Left colon (tissue), 2 donors: ENCODE measurements around the gene CSAG3. TPM values are rescaled to one million over a fixed set of nuclear protein-coding genes. Genes with fewer than 3 reads are reported as not detected.
"Not testable (repeated sequence)": the region's sequence is repeated elsewhere in the genome, so short reads cannot be mapped to it uniquely, and the experiment has no call there.

Experiments
- ATAC-seq: fragments of 200-7000 bp; cut with Tn5 transposase; one replicate; pipeline ENCODE4 v1.9.1; 2020; ENCODE audit warnings: mild to moderate bottlenecking, moderate library complexity
- DNase-seq, 2 donors: peaks; one replicate each; pipeline ENCODE4 v3.0.0-alpha.2; 2020
- intact Hi-C, 2 donors: fragments of 100-400 bp; cut with DNase I in 1 of 2; cut with micrococcal nuclease in 1 of 2; formaldehyde crosslinking; loops; one replicate each; pipeline versions ENCODE4 v1.11.2 to v1.14.0; 2022; cut with DNase I, micrococcal nuclease
- long read RNA-seq: library from polyadenylated mRNA; unstranded; transcript quantifications from one replicate; pipeline ENCODE4 v2.0.0, GENCODE V29; 2021
- total RNA-seq, 2 donors: library from RNA; stranded (reverse); fragmentation: NEBNext Ultra II Directional; extraction: Animal tissue kit (Norgen Biotek cat#: 25700); gene quantifications; one replicate each; pipeline ENCODE4 v1.2.1, GENCODE V29; 2021
- donor health status: DM: no; HTN: no; CAD: no.
- donor health status: DM: yes; HTN: yes; CAD: no.

The CSAG3 gene
- total RNA-seq, result not detected
- long read RNA-seq, result 0 reads

DNA sequence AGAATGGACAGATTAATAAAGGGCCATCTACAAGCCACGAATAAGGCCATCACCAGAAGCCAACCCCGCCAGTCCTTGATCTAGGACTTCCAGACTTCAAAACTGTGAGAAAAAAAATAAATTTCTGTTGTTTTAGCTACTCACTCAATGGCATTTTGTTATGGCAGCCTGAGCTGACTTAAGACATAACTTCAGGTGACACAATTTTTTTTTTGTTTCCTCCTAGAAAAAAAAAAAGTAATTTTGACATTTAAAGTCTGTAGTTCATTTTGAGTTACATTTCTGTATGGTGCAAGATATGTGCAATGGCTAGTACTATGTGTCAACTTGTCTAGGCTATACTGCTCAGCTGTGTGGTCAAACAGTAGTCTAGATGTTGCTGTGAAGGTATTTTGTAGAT is at the start of gene CSAG3:
Gene CSAG3, plus strand, starts transcription at position 301 of the 400 bp plus-strand sequence.
- ATAC-seq, DNase-seq, intact Hi-C loops: not testable (repeated sequence)

DNA sequence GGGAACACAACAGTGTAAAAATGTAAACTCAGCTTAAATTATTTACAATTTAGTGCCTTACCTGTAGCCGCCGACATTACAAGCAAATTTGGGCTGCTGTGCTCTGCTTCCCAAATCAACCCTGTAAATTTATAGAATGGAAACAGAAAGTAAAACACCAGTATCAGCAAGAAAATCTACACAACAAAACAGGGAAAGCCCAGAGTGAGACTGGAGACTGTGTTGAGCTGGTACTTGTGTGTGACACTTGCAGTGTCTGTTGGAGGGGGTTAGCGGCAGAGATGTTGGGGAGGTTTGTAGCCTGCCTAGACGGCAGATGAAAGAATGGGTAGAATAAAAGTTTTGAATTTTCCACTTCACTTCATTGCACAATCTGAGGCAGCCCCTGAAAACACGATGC is 45.8 kb upstream of the CSAG3 start:
- DNase-seq, ATAC-seq, intact Hi-C loops: not testable (repeated sequence)

- intact Hi-C loops, DNase-seq, ATAC-seq: not testable (repeated sequence)
These were observed 44.9 kb upstream of the CSAG3 start, which contains the start of gene MAGEA2B for GRCh38 chrX:152713815-152714787. Gene MAGEA2B, plus strand, starts transcription at chrX:152714628. Its CDS starts 2,479 bp downstream, at chrX:152717107.

DNA sequence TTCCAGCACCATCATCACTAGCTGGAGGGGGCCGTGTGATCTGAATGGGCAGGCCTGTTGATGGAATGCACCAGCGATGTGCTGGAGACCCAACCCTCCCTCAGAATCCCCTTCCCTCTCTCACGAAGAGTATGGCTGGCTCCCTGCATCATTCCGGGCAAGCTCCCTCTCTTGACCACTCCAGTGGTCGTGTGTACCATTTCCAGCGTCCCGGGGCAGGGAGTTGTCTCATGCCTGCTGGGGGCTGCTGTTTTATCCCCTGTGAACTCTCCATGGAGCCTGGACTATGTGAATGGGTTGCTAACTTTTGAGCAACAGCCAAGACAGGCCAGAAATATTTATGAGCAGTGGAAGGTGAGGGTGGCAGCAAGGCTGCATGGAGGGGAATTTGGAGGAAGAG is 33.6 kb upstream of the CSAG3 start:
- intact Hi-C loops, result no loop called here
- DNase-seq (no peak), ATAC-seq (no peak)

GRCh38 chrX:152733261-152733975 is 25.6 kb upstream of the CSAG3 start, which contains the start of the genes CSAG1 and MAGEA12:
Gene CSAG1, minus strand, starts transcription at chrX:152733721. Its CDS starts 1,261 bp downstream, at chrX:152732460.
Gene MAGEA12, plus strand, starts transcription at chrX:152733757. Its CDS starts 2,405 bp downstream, at chrX:152736162.
- ATAC-seq (no peak), DNase-seq (no peak)
- intact Hi-C loops, result no loop called here

DNA sequence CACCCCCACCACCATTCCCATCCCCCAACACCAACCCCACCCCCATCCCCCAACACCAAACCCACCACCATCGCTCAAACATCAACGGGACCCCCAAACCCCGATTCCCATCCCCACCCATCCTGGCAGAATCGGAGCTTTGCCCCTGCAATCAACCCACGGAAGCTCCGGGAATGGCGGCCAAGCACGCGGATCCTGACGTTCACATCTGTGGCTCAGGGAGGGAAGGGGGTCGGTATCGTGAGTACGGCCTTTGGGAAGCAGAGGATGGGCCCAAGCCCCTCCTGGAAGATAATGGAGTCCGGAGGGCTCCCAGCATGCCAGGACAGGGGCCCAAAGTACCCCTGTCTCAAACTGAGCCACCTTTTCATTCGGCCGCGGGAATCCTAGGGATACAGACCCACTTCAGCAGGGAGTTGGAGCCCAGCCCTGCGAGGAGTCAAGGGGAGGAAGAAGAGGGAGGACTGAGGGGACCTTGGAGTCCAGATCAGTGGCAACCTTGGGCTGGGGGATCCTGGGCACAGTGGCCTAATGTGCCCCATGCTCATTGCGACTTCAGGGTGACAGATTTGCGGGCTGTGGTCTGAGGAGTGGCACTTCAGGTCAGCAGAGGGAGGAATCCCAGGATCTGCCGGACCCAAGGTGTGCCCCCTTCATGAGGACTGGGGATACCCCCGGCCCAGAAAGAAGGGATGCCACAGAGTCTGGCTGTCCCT is 24.7 kb upstream of the CSAG3 start:
- intact Hi-C loops, DNase-seq: not testable (repeated sequence)

DNA sequence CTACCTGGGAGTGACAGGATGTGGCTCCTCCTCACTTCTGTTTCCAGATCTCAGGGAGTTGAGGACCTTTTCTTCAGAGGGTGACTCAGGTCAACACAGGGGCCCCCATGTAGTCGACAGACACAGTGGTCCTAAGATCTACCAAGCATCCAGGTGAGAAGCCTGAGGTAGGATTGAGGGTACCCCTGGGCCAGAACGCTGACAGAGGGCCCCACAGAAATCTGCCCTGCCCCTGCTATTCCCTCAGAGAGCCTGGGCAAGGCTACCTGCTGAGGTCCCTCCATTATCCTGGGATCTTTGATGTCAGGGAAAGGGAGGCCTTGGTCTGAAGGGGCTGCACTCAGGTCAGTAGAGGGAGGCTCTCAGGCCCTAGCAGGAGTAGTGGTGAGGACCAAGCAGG is 23.9 kb upstream of the CSAG3 start:
- DNase-seq (no peak), ATAC-seq (no peak)
- intact Hi-C loops, result no loop called here

More for the DNA sequence above, 24.7 kb upstream of the CSAG3 start:
- ATAC-seq, result not testable (repeated sequence)

DNA sequence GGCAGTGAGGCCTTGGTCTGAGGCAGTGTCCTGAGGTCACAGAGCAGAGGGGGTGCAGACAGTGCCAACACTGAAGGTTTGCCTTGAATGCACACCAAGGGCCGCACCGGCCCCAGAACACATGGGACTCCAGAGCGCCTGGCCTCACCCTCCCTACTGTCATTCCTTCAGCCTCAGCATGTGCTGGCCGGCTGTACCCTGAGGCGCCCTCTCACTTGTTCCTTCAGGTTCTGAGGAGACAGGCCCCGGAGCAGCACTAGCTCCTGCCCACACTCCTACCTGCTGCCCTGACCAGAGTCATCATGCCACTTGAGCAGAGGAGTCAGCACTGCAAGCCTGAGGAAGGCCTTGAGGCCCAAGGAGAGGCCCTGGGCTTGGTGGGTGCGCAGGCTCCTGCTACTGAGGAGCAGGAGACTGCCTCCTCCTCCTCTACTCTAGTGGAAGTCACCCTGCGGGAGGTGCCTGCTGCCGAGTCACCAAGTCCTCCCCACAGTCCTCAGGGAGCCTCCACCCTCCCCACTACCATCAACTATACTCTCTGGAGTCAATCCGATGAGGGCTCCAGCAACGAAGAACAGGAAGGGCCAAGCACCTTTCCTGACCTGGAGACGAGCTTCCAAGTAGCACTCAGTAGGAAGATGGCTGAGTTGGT is 23.0 kb upstream of the CSAG3 start:
- no peak for ATAC-seq
- intact Hi-C loops, result no loop called here
- DNase-seq, result no peak

DNA sequence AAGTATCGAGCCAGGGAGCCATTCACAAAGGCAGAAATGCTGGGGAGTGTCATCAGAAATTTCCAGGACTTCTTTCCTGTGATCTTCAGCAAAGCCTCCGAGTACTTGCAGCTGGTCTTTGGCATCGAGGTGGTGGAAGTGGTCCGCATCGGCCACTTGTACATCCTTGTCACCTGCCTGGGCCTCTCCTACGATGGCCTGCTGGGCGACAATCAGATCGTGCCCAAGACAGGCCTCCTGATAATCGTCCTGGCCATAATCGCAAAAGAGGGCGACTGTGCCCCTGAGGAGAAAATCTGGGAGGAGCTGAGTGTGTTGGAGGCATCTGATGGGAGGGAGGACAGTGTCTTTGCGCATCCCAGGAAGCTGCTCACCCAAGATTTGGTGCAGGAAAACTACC is 22.5 kb upstream of the CSAG3 start:
- DNase-seq, intact Hi-C loops, ATAC-seq: not testable (repeated sequence)

DNA sequence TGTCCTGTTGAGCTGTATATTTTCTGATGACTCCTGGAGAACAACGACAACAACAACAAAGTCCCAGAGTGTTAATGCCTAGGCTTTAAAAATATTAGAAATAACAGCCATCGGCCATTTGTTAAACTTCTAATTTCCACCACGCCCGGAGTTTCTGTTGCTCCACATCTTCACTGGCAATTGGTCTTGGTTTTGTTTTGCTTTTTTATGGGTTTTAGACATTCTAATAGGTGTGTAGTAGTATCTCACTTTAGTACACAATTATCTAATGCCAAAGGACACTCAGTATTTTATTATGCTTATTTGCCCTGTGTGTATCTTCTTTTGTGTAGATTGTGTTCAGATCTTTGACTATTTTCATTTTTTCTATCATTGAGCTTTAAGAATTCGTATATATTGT is 20.5 kb upstream of the CSAG3 start:
- no peak for ATAC-seq

DNA sequence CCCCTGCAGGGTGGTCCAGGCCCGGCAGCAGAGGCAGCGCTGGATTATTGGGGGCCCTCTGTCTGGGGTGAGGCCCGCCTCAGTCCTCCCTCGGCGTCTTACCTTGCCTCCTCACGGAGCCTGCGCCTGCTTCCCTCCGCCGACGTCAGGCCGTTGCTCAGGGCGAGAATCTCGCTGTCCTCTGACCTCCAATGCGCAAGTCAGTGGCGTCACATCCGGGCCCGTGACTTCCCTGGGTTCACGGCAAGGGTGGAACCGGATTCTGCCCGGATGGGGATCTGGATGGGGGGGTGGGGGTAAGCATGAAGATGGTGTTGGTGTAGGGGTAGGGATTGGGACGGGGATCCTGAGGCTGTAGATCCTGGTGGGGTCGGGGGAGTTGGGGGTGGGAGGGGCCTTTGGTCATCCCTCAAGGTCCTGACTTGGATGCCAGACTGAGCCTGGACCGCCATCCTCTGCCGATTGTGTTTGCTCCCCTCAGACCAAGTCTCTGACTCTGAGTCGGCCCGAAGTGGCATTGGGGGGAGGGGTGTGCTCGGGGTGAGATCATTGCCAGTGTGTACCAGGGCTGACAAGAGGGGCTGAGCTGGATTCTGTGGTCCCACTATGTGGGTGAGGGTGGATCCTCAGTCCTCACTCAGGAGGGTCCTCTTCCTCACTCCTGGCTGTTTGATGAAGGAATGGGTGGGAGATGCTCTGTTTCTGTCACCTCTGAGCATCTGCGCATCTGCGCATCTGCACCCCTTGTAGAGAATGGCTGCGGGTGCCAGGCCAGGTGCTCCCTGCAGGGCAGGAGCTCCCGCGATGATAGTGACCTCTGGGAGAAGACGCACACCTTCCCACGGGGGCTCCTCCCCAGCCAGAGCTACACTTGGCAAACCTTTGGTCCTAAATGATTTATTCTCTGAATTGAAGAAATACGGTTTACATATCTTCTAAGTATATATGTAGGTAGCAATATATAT is 5.0 kb upstream of the CSAG3 start, which contains the start of gene MAGEA2:
Gene MAGEA2, minus strand, starts transcription at position 157 of the 965 bp plus-strand sequence. CDS start 2,479 bp downstream, outside the sequence.
- ATAC-seq, intact Hi-C loops, DNase-seq: not testable (repeated sequence)

More for the DNA sequence above, 20.5 kb upstream of the CSAG3 start:
- intact Hi-C loops, result no loop called here
- DNase-seq, result no peak

- DNase-seq, ATAC-seq: not testable (repeated sequence)
These were observed 4.1 kb upstream of the CSAG3 start for GRCh38 chrX:152754871-152755270.

DNA sequence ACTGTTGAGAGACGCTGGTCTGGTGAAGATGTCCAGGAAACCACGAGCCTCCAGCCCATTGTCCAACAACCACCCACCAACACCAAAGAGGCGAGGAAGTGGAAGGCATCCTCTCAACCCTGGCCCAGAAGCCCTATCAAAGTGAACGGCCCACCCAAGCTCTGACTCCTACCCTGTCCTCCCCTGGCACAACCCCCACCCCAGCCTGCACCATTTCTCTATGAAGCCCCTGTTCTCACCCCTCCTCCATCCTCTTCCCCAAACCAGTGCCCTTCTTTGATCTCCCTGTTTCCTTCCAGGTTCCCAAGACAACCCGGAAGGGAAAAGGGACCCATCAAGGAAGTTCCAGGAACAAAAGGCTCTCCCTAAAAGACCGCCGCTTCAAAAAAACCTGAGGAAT is 526 bp downstream of the CSAG3 start:
- ATAC-seq, intact Hi-C loops, DNase-seq: not testable (repeated sequence)

More at GRCh38 chrX:152754871-152755270, 4.1 kb upstream of the CSAG3 start:
- intact Hi-C loops, result not testable (repeated sequence)

- DNase-seq, ATAC-seq, intact Hi-C loops: not testable (repeated sequence)
These were observed 2.6 kb downstream of the CSAG3 start for GRCh38 chrX:152761582-152761981.

DNA sequence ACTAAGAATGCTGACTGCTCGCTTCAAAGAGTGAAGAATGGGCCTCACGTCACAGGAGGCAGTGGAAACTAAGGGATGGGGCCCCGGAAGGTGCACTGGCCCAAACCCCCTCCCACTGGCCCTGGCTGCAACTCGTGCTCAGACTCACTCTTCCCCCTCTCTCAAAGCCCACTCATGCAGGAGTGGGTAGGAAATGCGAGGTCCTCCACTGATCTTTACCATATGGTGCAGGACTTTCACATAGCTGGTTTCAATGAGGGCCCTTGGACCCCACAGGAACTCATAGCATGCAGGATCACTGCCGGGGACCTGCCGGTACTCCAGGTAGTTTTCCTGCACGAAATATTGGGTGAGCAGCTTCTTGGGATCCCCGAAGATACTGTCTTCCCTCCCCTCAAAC is 7.5 kb downstream of the CSAG3 start:
- DNase-seq, intact Hi-C loops, ATAC-seq: not testable (repeated sequence)

- DNase-seq, ATAC-seq, intact Hi-C loops: not testable (repeated sequence)
These were observed 10.7 kb downstream of the CSAG3 start, which contains the start of gene MAGEA6 for GRCh38 chrX:152769549-152770289. Gene MAGEA6, minus strand, starts transcription at chrX:152769689. Its CDS starts 2,039 bp downstream, at chrX:152767650.
